ENCODE measurements around the gene GPR158.

Gene GPR158

DNA sequence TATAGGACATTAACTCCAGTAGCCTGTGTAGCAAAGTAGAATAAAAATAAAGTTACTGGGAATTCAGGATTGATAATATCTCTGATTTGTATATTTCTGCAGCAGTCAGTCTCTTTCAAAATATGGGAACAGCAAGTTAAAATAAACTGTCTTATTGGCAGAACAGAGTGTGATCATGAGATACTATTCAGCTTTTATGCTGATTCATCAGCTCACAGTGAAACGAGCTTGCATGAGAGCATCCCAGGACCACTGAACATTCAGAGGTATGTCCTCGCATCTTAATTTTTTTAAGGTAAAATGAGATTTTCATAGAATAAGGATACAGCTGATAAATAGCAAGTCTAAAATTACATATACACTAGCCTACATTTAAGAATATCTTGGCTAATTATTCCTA lies 476.7 kb downstream of the GPR158 start:
- no peak for DNase-seq (ENCODE audit: insufficient read length, low spot score)
- TF ChIP-seq, protein P1, sequence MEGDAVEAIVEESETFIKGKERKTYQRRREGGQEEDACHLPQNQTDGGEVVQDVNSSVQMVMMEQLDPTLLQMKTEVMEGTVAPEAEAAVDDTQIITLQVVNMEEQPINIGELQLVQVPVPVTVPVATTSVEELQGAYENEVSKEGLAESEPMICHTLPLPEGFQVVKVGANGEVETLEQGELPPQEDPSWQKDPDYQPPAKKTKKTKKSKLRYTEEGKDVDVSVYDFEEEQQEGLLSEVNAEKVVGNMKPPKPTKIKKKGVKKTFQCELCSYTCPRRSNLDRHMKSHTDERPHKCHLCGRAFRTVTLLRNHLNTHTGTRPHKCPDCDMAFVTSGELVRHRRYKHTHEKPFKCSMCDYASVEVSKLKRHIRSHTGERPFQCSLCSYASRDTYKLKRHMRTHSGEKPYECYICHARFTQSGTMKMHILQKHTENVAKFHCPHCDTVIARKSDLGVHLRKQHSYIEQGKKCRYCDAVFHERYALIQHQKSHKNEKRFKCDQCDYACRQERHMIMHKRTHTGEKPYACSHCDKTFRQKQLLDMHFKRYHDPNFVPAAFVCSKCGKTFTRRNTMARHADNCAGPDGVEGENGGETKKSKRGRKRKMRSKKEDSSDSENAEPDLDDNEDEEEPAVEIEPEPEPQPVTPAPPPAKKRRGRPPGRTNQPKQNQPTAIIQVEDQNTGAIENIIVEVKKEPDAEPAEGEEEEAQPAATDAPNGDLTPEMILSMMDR (IDR thresholded peaks at IDR 0.05; ENCODE audit: insufficient read depth, missing control alignments): no peak
- no peak for FAIRE-seq
